Stimulated activated CD4-positive, alpha-beta T cell treated with anti-CD3 and anti-CD28 coated beads, Interleukin-4, amount 100 ng/mL, for 48 hours (primary cell): Measurements from ENCODE around the gene CDC42BPG.
"Not testable (repeated sequence)": the region's sequence is repeated elsewhere in the genome, so short reads cannot be mapped to it uniquely, and the experiment has no call there.

ENCODE experiments used
- DNase-seq, 2 donors: peaks; one replicate each; pipeline ENCODE4 v3.0.0-alpha.2; 2020; ENCODE audit warnings: low read depth in 2 of 2

The CDC42BPG gene

DNA sequence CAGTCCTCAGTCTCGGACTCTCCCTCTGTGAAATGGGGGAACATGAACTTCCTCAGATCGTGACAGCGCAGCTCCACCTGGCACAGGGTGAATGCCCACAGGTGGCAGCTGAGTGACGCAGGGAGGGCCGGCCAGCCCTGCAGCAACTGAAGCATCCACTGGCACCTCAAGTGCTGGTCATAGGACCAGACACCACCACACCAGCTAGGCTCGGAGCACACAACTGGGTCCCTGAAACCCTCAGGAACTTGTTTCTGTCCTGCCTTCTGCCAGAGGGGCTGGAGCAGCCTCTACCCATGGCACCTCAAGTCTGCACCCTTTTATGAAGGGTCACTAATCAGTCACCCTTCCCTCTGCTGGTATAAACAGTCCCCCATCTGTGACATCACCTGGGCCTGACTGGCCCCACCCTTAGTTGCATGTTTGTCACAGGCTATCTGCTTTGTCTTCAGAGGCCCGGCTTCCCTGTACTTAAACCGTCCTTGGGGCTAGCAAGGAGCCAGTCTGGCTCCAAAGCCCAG, 7.4 kb upstream of the CDC42BPG start:
- no peak for DNase-seq

DNA sequence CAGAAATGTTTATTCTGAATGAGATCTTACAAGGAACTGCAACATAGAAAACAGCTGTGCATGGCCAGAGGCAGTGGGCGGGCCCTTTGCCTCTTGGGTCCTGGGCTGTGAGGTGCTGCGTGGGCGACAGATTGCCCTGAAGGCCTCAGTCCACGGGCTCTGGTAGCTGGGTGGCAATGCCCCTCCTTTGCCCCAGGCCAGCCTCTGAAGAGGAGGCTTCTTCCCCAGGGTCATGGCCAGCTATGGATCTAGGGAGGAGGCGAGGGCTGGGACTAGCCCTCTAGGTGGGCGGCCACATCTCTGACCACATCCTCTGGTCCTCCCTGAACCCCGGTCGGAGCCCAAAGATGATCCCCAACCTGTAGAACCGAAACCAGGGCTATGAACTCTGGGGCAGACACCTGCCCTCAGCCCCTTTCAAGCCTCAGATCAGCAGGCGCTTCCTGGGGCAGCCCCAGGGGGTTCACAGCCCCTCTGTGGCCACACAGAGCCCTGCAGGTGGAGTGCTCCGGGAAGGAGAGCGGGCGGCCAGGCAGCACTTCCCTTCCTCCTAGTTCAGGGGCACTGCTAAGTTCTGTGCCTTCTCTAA, 6.6 kb upstream of the CDC42BPG start:
- peak in 1 of 2 donors; percentile 35 for DNase-seq

DNA sequence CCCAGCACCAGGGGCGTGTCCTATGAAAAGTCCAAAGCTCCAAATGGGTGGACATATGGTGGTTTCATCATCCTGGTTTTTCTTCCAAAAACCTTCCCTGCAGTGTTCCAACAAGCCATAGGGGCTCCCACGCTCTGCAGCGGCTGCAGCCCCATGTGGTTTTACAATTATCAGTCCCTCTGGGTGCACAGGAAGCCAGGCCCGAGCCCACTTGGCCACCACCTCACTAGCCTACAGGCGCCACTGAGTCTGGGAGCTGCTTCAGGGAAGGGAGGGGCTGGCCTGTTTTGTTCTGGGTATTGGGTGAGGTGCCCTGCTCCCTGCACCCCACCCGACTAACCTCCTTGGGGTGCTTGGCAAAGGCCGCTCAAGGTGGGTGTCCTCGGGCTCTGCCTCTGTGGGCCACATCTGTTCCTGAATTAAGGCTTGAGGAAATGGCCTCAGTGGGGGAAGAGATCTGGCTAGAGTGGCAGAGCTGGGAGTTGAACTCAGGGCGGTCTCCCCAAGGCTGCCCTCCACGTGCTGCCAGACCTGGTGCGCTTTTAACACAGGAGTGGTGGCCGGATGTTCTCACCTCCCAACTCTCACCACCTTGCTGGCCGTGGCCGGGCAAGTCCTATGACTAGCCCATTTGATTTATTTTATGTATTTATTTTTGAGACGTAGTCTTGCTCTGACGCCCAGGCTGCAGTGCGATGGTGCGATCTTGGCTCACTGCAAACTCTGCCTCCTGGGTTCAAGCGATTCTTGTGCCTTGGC, 5.3 kb upstream of the CDC42BPG start:
- no peak for DNase-seq

DNA sequence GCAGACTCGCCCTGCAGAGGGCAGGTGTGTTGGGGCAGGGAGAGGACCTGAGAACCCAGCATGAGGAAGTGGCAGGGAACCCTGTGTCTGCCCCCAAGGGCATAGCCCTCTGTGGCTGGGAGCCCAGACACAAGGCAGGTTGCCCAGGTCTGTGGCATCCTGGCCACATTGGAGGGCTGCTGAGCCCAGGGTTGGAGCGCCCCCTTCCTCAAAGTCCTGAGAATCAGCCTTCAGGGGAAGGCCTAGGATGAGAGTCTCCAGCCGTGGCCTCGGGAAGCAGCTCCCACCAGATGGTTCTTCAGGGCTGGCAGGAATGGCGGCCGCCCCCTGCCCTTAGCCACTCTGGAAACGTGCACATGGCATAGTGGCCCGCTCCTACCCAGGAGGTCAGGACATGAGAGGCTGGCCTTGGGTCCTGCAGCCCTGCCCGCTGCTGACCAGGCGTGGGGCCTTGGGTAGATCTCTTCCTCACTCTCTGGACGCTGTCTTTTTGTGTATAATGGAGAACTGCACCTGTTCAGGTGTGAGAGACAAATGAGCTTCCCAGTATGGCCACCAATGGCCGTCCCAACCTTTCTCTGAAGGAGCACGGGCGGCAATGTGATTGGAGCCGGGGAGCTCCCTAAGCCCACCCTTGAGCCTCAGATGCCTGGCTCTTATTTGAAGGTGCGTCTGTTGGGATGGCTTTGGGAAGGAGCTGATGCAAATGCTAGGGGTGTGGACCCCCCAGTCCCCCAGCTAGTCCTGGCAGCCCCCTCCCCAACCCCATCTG, 4.6 kb upstream of the CDC42BPG start:
- no peak for DNase-seq

DNA sequence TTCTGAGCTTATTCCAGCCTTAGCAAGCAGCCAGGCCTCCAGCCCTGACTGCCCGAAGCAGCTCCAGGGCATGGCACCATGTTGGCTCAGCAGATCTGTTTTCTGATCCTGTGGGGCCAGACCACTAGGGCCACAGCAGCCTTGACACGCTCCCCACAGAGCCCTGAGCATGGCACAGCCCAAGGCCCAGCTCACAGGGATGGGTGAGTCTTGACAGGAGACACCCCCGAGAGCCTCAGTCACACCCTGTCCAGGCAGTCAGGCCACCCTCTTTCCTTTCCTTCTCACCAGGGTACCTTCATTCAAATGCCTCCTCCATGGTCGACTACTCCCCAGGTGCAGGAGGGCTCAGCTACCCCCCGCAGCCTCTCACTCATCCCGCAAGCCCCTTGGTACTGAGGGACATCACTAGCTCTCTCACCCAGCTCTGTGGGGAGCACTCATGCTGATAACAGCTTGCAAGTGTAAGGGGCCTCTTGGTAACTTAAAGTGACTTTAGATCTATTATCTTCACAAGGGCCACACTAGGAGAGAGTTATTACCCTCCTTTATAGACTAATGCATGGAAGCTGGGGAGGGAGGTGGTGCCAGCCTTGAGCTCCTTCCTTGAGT, 3.9 kb upstream of the CDC42BPG start:
- DNase-seq, result no peak

DNA sequence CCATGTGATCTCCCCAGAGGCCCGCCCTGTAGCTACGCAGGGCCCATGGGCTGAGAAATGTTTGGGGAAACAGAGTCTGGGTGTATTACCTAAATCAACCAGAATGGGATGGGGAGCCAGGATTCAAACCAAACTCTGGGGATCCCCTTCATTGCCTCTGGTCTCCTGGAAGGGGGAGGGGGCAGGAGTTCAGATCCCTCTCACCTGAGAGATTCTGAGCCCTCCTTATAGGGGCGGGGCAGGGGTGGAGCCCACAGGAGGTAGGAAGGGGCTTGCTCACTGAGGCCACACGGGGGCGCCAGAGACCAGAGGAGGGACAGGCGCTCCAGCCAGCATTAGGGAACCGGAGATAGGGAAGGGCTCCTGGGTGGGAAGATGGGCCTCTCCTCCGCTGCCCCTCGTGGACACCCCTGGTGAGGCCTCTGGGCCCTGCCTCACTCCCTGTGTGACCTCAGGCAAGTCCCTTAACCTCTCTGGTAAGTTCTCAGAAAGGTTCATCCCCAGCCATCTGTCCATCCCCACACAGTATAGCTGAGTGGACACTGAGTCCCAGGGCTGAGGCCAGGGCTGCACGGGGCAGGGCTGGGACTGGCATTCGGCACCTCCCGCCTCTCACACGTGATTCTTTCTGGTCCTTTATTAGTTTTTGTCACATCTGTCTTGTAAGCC, 2.7 kb upstream of the CDC42BPG start:
- DNase-seq, result peak; percentile 91 to 96

DNA sequence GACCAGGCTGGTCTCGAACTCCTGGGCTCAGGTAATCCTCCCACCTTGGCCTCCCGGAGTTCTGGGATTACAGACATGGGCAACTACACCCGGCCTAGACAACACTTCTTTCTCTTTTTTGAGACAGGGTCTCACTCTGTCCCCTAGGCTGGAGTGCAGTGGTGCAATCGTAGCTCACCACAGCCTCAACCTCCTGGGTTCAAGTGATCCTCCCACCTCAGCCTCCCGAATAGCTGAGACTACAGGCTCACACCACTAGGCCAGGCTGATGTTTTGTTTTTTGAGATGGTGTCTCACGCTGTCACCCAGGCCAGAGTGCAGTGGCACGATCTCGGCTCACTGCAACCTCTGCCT, 1.3 kb upstream of the CDC42BPG start:
- DNase-seq, result not testable (repeated sequence)

DNA sequence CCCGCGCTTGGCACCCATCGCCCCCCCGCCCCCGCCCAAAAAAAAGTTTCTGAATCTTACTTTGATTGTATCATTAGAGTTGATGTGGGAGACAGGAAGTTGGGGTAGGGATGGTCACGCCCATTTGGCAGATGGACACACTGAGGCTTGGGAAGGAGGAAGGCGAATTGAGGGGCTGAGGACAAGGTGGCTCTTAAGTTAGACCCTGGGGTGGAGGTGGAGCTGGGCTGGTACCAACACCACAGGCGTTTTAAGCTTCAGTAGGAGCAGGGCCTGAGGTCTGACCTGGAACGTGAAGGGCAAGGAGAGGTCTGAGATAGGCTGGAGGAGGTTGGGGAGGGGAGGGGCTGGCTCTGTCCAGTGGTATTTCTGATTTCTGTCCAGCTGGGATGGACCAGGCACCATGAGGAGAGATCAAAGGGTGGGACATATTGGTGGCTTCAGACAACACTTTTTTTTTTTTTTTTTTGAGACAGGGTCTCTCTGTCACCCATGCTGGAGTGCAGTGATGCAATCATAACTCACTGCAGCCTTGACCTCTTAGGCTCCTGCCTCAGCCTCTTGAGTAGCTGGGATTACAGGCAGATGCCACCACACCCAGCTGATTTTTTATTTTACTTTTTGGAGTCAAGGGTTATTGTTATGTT, 799 bp upstream of the CDC42BPG start:
- DNase-seq, result no peak

DNA sequence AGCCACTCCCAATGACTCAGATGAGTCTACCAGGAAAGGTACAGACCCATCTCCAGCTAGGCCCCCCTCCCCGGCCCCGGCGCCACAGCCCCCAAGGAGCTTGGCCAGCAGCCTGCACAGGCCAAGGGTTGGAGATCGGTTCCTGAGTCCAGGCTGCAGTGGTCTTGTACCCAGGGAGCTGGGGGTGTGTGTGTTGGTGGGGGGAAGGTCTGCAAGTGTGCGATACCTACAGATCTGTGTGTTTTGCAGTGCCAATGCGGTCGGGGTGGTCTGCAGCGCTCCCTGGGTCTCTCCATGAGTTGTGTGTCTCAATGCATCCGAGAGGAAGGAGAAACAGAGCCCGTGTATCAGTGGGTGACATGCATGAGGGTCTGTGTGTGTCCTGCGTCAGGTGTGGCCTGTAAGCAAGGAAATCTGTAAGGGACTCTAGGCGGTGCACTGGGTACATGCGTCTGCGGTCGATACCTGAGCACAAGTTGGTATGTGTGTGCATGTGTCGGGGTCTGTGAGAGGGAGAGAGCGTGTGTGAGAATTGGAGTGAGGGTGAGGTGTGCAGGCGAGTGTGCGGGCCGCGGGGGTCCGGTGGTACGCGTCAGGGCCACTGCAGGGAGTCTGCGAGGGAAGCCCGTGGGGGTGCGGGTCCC, 645 bp downstream of the CDC42BPG start:
- no peak for DNase-seq

DNA sequence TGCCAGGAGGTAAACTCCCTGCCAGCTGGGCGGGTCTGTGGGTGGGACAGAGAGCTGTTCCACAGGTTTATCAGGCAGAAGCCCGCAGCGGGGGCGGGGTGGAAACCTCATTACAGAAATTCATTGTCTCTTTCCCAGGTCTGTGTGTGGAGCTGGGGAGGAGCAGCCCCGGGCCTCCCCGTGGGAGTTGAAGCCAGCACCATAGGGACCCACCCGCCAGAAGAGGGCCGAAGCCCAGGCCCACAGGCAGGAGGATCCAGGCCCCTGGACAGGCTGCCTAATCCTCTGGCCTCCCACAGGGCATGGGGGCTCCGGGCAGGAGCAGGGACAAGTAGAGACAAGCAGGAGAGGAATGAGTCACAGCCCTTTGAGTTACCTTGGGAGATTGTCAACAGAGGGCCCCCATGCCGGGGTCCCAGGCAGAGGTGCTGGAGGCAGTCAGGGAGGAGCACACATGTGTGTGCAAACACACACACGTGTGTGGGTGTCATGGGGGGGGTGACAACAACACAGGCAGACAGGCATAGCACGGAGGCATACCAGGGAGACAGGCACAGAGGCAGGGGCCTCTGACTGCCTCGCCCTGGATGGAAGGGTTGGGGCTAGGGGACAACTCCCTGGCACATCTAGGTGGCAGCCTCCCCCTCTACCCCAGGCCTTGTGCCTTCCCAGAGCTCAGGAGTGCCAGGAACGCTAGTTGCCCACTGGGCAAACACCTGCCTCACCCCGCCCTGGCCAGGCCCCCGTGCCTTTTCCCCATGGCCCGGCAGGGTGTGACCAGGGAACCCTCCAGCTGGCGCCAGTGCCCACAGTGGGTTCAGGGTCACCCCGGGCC, 1.4 kb downstream of the CDC42BPG start:
- DNase-seq, result no peak

DNA sequence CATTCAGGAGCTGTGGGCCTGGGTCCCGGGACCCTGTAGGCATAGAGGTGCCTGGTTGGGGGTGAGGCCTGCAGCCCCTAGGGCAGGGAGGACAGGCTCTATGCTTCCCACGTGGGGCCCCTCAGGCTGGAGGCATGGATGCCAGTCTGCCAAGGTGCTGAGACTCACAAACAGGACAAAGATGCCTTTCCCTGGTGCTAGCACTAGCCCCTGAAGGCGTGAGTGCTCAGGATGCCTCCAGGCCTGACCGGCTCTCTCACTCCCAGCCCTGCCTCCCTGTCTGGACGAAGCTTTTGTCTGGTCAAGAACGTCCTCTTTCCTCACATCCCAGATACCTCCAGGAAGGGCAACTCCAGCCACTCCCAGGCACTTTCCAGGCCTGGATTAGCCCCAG, 2.1 kb downstream of the CDC42BPG start:
- no peak for DNase-seq

DNA sequence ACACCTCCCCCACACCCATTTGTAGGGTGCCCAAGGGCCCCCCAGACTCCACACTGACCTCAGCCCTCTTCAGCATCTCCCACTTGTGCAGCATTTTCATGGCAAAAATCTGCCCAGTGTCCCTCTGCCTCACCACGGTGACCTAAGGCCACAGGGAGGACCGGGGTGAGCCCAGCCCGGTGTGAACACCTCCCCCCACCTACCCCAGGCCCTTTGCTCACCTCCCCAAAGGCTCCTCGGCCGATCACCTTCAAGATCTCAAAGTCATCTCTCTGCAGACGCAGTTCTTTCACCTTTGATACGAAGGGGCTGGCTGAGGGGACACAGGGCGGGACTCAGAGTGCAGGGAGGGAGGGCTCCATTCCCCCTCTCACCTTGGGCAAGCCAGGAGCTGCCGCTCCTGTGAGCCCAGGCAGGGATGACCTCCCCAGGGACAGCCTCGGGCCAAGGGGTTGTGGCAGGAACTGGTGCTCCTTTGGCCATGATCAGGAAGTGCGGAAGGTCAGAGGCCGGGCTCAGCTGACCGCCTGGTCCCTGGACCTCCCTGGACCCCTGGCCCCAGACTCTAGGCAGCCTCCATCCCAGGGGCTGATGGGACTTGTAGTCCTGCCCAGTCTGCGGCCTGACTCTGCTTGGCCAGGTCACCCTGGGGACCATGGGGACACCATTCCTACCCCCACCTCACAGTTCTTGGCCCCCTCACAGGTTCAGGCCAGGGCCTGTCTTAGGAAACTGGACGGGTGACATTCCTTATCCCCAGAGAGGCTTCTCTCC, 2.7 kb downstream of the CDC42BPG start:
- DNase-seq, result no peak

DNA sequence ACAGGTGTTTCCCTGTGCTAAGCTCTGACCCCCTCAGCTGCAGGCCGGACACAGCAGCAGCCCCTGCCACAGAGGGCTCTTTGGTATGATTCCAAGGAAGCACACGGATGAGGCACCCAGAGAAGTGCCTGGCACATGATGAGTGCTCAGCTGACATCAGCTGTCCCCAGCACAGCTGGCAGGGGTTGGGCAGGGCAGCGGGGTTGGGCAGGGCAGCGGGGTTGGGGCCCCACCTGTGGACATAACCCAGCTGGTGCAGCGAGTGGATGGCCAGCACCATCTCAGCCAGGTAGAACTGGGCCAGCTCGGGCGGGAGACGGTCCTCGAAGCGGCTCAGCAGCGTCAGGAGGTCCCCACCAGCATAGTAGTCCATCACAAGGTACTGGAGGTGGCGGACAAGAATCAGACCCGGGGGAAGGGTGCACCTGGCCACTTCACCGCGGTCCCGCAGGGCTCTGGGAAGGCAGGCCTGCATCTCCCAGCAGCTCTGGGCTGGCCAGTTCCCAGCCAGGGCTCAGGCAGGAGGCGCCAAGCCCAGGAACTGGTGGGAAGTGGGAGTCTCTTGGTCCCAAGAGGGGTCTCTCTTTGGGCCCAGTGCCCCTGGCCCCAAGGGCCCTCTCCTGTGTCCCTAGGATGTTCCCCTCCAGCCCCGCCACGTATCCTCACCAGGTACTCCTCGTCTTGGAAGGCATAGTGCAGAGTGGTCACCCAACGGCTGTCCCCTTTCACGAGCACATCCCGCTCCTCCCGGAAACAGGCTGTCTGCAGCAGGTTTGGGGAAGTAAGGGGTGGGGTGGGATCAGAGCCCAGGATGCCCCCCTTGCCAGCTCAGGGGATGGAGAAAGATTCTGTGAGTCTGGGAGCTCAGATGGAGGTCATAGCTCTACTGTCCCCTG, 4.3 kb downstream of the CDC42BPG start:
- DNase-seq, result no peak

DNA sequence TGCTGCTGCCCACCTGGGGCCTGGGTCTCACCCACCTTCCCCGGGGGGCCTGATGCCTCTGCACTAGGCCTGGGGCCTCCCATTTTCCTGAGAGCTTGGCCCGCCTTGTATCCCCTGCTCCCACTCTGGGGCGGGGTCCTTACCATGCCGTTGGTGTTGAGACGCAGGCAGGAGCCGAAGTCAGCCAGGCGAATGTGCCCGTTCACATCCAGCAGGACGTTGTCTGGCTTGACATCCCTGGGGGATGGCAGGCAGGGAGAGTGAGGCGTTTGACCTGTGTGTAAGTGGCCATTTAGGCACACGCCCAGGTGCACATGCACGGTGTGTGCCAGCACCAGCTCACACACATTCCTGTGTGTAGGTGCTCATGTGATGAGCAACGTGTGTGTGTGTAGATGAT, 5.1 kb downstream of the CDC42BPG start:
- DNase-seq, result no peak

DNA sequence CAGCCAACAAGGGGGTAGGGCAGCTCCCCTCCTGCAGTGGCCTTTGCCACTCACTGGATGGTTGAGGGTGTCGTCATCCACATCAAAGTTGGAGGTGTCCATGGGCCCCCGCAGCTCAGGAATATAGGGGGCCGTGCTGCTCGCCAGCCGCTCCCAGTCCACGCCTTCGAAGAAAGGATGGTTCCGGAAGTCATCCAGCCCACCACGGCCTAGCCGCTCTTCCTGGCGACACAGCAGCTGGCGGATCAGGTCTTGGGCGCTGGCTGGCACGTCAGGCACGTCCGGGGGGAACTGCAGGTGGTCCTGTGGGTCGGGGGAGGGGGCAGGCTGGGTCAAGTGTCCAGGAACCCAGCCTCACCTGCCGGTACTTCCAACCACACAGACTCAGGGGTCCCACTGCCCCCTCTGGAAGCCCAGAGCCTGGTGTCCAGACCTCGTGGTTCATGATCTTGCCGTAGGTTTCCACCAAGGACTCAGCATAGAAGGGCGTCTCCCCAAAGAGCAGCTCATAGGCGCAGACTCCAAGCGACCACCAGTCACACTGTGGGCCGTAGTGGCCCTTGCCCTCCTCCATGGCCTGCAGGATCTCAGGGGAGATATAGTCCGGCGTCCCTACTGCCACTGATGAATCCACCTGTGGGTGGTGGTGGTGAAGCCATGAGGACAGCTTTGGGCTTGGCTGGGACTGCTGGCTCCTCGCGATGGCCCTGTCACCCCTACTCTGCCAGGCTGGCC, 5.7 kb downstream of the CDC42BPG start:
- DNase-seq, result no peak

DNA sequence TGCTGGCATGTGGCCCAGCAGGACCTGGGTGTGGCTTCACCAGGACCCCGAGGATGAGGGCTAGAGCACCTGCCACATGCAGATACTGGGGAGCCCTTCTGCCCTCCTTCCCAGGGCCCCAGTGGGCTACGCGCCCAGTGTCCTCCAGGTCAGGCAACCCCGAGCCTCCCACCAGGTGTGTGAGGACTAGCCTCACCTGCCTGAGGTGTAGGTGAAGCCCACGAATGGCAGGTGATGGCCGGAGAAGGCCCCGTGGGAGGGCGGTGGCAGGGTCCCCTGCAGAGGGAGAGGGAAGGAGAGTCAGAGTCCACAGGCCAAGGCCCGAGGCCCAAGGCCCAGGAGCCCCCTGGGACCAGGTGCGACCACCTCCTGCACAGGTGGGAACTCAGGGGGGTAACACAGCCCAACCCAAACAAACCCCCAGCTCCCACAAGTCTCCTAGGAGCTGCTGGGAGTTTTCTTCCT, 6.5 kb downstream of the CDC42BPG start:
- DNase-seq, result no peak

DNA sequence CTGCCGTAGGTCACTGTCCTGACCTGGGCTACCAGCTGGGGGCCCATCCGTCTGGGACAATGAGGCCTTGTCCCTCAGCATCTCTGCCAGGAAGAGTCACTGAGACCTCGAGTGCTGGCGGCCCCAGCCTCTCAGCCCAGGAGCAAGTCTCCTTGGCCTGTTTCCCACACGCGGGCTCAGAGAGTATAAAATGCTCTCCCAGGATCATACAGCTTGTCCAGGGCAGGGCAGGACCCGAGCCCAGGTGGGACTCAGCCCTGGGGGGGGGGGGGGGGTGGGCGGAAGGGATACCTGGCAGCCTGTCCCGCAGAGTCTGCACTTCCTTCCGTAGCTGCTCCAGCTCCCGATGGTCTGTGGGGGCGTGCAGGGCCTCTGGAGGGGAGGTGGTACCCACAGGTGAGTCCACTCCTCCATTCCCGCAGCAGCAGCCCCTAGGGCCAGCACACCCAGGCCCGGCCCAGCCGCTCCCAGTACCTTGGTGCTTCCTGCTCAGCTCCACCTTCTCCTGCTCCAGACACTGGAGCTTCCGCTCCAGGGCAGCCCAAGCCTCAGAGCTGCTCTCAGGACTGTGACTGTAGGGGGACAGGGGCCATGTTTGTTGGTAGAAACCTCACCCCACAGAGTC, 7.9 kb downstream of the CDC42BPG start:
- no peak for DNase-seq
